ENCODE measurements around the gene GJD4. TPM values are rescaled to one million over a fixed set of nuclear protein-coding genes. Genes with fewer than 3 reads are reported as not detected.
A peak's percentile ranks its signal among the peaks of the same experiment; 100 is the strongest.

Gene GJD4
- total and polyA plus RNA-seq, 2 of the 4 experiments (the other 2 are of a cell fraction), result not detected

DNA sequence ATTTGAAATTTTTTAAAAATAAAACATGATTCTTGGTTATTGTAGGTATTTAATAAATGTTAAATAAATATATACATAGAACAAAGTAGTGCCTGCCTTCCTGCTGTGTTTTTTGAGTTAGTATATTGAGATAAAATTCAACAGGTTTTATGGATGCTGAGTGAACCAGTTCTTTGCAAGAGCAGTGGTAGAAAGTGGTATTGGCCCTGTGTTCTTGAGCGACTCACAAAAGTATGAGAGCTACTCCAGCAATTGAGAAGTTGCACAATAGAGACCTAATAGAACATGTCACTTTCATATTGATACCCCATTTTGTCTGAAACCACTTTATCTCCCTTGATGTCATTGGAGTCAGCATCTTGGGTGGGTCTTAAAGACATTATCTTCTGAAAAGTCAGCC lies 32.6 kb upstream of the GJD4 start:
- no peak overlapping the region for H2AK5ac ChIP-seq (ENCODE audit: low read depth, low read length)
- POLR2A ChIA-PET (ENCODE audit: unreplicated experiment), result no interaction called here
- H3K9me1 ChIP-seq (ENCODE audit: insufficient read depth, low read length), result peaks cover 15% of the 10 kb centered on the region
- no peaks in the 10 kb centered on the region for H3K27me3 ChIP-seq (ENCODE audit: control insufficient read depth, insufficient read depth, low read length)
- H3K4me3 ChIP-seq (ENCODE audit: insufficient read depth, low read depth, low read length), result no peak overlapping the region
- peaks cover 10% of the 10 kb centered on the region; the same call in 1 of the 2 replicates for H4K20me1 ChIP-seq (ENCODE audit: insufficient read depth, low read length)
- H3K4me1 ChIP-seq (ENCODE audit: control insufficient read depth, insufficient read depth, low read length), result peaks cover 11% of the 10 kb centered on the region
- in situ Hi-C loops (cut with MboI; ENCODE audit: low sequenced_read_pairs), result loop anchor here (25.0 kb wide), 1 partner anchor 460 kb away; no protein-coding TSS in a partner anchor
- WGBS, 2 experiments (ENCODE audit: extremely low coverage in 2 of 2, insufficient read length in 1 of 2), result no CpG with 5 or more reads among the region's 1 CpG
- no peak overlapping the region for H4K5ac ChIP-seq (ENCODE audit: low read depth, low read length)
- H2AK9ac ChIP-seq (replicated peaks; ENCODE audit: low read depth, low read length, poor library complexity), result no peak overlapping the region
- no peaks in the 10 kb centered on the region for H3K79me1 ChIP-seq (ENCODE audit: low read depth in 1 of 2, low read length in 2 of 2)
- H3K4me2 ChIP-seq (ENCODE audit: low read depth, low read length), result no peak overlapping the region
- DNase-seq (peak; percentile 34), ATAC-seq (ENCODE audit: low read depth) (no peak)
- no peak overlapping the region for H2BK20ac ChIP-seq (ENCODE audit: low read depth, low read length)
- no peak overlapping the region for H2AFZ ChIP-seq (replicated peaks; ENCODE audit: low read length, poor library complexity)
- no peak overlapping the region for H3K56ac ChIP-seq (ENCODE audit: extremely low read depth, insufficient read depth, low read length)
- no peak overlapping the region for H2BK15ac ChIP-seq (ENCODE audit: low read depth, low read length)
- no peak overlapping the region for H3K4ac ChIP-seq (ENCODE audit: low read depth, low read length)
- no TSS peak for BruUV-seq (replicated peaks)
- H2BK5ac ChIP-seq (ENCODE audit: low read depth, low read length, poor library complexity, severe bottlenecking), result no peak overlapping the region
- H3K36me3 ChIP-seq (ENCODE audit: control insufficient read depth, insufficient read depth, low read length), result peaks cover 21% of the 10 kb centered on the region
- TF ChIP-seq CEBPB (IDR thresholded peaks at IDR 0.05; ENCODE audit: low read depth, low read length), result peak; percentile 88
- TF ChIP-seq BHLHE40 (IDR thresholded peaks at IDR 0.05; ENCODE audit: low read depth, low read length), result no peak
- dilution Hi-C loops (cut with HindIII; ENCODE audit: low sequenced_read_pairs, unreplicated experiment), result no loop called here
- H2BK120ac ChIP-seq (ENCODE audit: low read depth, low read length), result no peak overlapping the region
- H3K9me3 ChIP-seq (ENCODE audit: control insufficient read depth, insufficient read depth, low read length), result no peaks in the 10 kb centered on the region
- H3K14ac ChIP-seq (replicated peaks; ENCODE audit: low read depth, low read length), result no peak overlapping the region
- H3K9ac ChIP-seq (ENCODE audit: low read depth, low read length), result no peak overlapping the region
- H3K18ac ChIP-seq (ENCODE audit: low read depth, low read length), result no peak overlapping the region
- no peak overlapping the region for H3K27ac ChIP-seq (ENCODE audit: insufficient read depth, low read length)
- H4K8ac ChIP-seq (ENCODE audit: low read depth in 2 of 2, low read length in 2 of 2), result no peak overlapping the region
- H3K23ac ChIP-seq (ENCODE audit: low read depth, low read length), result no peak overlapping the region
- H4K91ac ChIP-seq (ENCODE audit: insufficient read depth, low read depth, low read length), result no peak overlapping the region
- CTCF ChIA-PET, result interaction anchor here (0.9 kb wide), 1 partner anchor 10 kb away, joined by 3 read pairs; no protein-coding TSS in a partner anchor
- intact Hi-C loops (cut with micrococcal nuclease), result no loop called here
